Calu3 (cell line): ENCODE data around the gene MAP2K1. TPM values are rescaled to one million over a fixed set of nuclear protein-coding genes. Genes with fewer than 3 reads are reported as not detected.
A peak's percentile ranks its signal among the peaks of the same experiment; 100 is the strongest.

Experiments
- BruUV-seq: library from RNA; stranded (reverse); fragments of 400-500 nt; replicated peaks from 2 replicates; lab custom pipeline; 2021; lab: Mats Ljungman, UMichigan
- CTCF ChIA-PET: fragments of 300-600 bp; sonication (Branson Sonifier 250); formaldehyde crosslinking; loops from one replicate; lab custom pipeline; 2022; ENCODE audit warnings: antibody characterized with exemption; lab: Charles Lee
- DNase-seq: peaks from one replicate; pipeline ENCODE4 v3.0.0; 2022
- H3K27ac Mint-ChIP-seq: one replicate; pipeline ENCODE4 v1.8.0; 2022; ENCODE audit warnings: mixed read lengths; ENCODE audit not compliant: unreplicated experiment
- H3K27me3 Mint-ChIP-seq: one replicate; pipeline ENCODE4 v1.8.0; 2022; ENCODE audit warnings: mixed read lengths; ENCODE audit not compliant: unreplicated experiment
- H3K36me3 Mint-ChIP-seq: one replicate; pipeline ENCODE4 v1.8.0; 2022; ENCODE audit warnings: mild to moderate bottlenecking, moderate library complexity, mixed read lengths; ENCODE audit not compliant: insufficient read depth, unreplicated experiment
- H3K4me1 Mint-ChIP-seq: one replicate; pipeline ENCODE4 v1.8.0; 2022; ENCODE audit warnings: mild to moderate bottlenecking, low read depth, mixed read lengths; ENCODE audit not compliant: unreplicated experiment
- H3K4me3 Mint-ChIP-seq: one replicate; pipeline ENCODE4 v1.8.0; 2022; ENCODE audit warnings: mild to moderate bottlenecking, low read depth, moderate library complexity, mixed read lengths; ENCODE audit not compliant: unreplicated experiment
- H3K9me3 Mint-ChIP-seq: one replicate; pipeline ENCODE4 v1.8.0; 2022; ENCODE audit warnings: low read depth, mixed read lengths; ENCODE audit not compliant: unreplicated experiment
- CTCF ChIP-seq: fragments of 200-600 bp; IDR thresholded peaks from one replicate; pipeline ENCODE4 v1.8.0; 2022; ENCODE audit warnings: antibody characterized with exemption; ENCODE audit not compliant: unreplicated experiment
- intact Hi-C: fragments of 100-400 bp; cut with micrococcal nuclease; formaldehyde crosslinking; loops from one replicate; pipeline ENCODE4 v1.10.0; 2022; ENCODE audit not compliant: unreplicated experiment
- total RNA-seq: library from RNA; stranded (reverse); gene quantifications from 2 replicates; pipeline ENCODE4 v1.2.3, GENCODE V29; 2022

Gene MAP2K1
- total RNA-seq, 1 experiment from 2014 or later = 67.6 TPM

DNA sequence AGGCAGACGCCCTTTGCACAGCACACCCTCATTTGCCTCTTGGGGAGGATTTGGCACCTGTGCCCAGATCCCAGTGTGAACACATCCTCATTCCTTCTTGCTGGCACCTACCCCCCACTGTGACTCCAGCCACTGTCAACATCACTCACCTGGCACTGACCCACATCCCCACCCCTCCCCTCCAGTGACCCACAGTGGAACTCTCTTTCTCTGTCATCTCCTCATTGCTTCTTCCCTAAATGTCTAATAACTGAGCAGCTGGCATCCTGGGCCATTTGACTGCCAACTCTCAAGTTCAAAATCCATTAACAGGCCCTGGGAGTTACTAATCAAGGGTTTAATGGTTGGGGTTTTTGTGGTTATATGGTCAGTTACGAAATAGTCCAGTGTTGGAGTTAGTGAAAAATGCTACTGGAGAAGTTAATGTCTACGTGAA lies 96.4 kb downstream of the MAP2K1 start:
- DNase-seq = peak; percentile 90
- Mint-ChIP-seq H3K9me3 (no peaks in the 10 kb centered on the region), H3K4me3 (no peak overlapping the region), H3K27me3 (no peaks in the 10 kb centered on the region), H3K36me3 (peaks cover 37% of the 10 kb centered on the region), H3K4me1 (peaks cover 43% of the 10 kb centered on the region), H3K27ac (peak overlapping the region; percentile 16)
- CTCF ChIA-PET = interaction anchor here (1.0 kb wide), 1 partner anchor 97 kb away, joined by 6 read pairs; no protein-coding TSS in a partner anchor
- BruUV-seq = no TSS peak
- TF ChIP-seq CTCF = no peak
- intact Hi-C loops = loop anchor here (5.0 kb wide), 1 partner anchor 96 kb away; the partner anchor contains the start of gene MAP2K1

GRCh38 chr15:66484539-66485112 lies 97.9 kb downstream of the MAP2K1 start:
- BruUV-seq = no TSS peak
- H3K36me3 Mint-ChIP-seq = peaks cover 39% of the 10 kb centered on the region
- no peaks in the 10 kb centered on the region for H3K9me3 Mint-ChIP-seq
- intact Hi-C loops = loop anchor here (5.0 kb wide), 1 partner anchor 97 kb away; the partner anchor contains the start of gene MAP2K1
- no peak for TF ChIP-seq CTCF
- no peaks in the 10 kb centered on the region for H3K27me3 Mint-ChIP-seq
- no peak overlapping the region for H3K27ac Mint-ChIP-seq
- CTCF ChIA-PET = no interaction called here
- no peak overlapping the region for H3K4me3 Mint-ChIP-seq
- H3K4me1 Mint-ChIP-seq = peaks cover 36% of the 10 kb centered on the region
- no peak for DNase-seq

DNA sequence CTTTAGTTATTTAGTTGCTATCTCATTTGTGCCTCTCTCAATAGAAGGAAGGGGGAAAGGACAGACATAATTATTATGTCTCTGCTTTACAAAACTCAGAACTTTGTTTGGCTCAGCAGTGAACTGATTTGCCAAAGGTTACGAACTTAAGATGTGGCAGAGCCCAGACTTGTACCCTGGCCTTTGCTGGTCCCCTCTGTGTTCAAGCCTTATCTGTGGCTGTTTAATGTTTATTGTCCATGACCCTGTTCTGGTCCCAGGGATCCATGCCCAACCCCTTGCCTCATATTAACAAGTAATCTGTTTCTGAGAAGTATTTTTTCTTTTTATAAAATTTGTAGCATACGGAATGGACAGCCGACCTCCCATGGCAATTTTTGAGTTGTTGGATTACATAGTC lies 100.2 kb downstream of the MAP2K1 start:
- no TSS peak for BruUV-seq
- CTCF ChIA-PET = no interaction called here

GRCh38 chr15:66488525-66488924 lies 101.8 kb downstream of the MAP2K1 start:
- no peak overlapping the region for H3K27ac Mint-ChIP-seq

More for the DNA sequence above, 100.2 kb downstream of the MAP2K1 start:
- peaks cover 18% of the 10 kb centered on the region for H3K4me1 Mint-ChIP-seq
- DNase-seq = no peak
- no peak for TF ChIP-seq CTCF
- H3K4me3 Mint-ChIP-seq = no peak overlapping the region
- peaks cover 37% of the 10 kb centered on the region for H3K36me3 Mint-ChIP-seq
- no peaks in the 10 kb centered on the region for H3K9me3 Mint-ChIP-seq
- intact Hi-C loops = no loop called here
- no peaks in the 10 kb centered on the region for H3K27me3 Mint-ChIP-seq
- no peak overlapping the region for H3K27ac Mint-ChIP-seq

More at GRCh38 chr15:66488525-66488924, 101.8 kb downstream of the MAP2K1 start:
- Mint-ChIP-seq H3K4me1 (peaks cover 2% of the 10 kb centered on the region), H3K4me3 (no peak overlapping the region), H3K36me3 (peaks cover 37% of the 10 kb centered on the region), H3K9me3 (no peaks in the 10 kb centered on the region), H3K27me3 (no peaks in the 10 kb centered on the region)
- CTCF ChIA-PET = no interaction called here
- intact Hi-C loops = no loop called here
- TF ChIP-seq CTCF = no peak
- DNase-seq = no peak
- BruUV-seq = no TSS peak
